Measurements from ENCODE around the gene NCAM2.
"Not testable (repeated sequence)": the region's sequence is repeated elsewhere in the genome, so short reads cannot be mapped to it uniquely, and the experiment has no call there.

The NCAM2 gene

DNA sequence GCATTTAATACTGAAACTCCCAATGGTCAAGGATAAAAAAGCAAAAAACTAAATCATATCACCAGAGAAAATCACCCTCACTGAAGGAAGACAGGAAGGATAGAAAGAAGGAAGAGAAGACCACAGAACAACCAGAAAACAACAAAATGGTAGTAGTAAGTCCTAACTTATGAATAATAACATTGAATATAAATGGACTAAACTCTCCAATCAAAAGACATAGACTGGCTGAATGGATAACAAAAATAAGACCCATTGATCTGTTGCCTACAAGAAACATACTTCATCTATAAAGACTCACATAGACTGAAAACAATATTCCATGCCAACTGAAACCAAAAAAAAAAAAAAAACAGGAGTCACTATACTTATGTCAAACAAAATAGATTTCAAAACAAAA is 347.7 kb downstream of the NCAM2 start:
- no peak for DNase-seq

- no peak for DNase-seq
Measured at GRCh38 chr21:21366277-21366676, 368.1 kb downstream of the NCAM2 start.

- no peak for DNase-seq
Measured at GRCh38 chr21:21367583-21367982, 369.4 kb downstream of the NCAM2 start.

DNA sequence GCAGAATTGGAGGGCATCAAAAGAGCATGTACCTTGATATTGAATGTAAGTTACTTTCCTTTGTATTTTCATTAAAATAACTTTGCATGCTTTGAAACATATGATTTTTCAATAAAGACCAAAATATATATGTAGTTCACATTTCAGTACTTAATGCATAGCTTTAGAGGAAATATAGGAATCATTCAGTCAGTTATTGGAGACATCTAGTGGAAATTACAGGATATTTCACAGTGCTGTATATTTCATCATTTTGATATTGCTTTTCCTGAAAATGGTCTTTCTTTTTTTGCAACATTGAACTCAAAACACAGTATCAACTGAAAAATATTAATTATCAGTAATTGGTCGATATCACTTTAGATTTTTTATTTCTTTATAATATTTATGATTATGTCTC is 375.8 kb downstream of the NCAM2 start:
- DNase-seq, result no peak

GRCh38 chr21:21383126-21383525 is 384.9 kb downstream of the NCAM2 start:
- DNase-seq, result peak; percentile 19

DNA sequence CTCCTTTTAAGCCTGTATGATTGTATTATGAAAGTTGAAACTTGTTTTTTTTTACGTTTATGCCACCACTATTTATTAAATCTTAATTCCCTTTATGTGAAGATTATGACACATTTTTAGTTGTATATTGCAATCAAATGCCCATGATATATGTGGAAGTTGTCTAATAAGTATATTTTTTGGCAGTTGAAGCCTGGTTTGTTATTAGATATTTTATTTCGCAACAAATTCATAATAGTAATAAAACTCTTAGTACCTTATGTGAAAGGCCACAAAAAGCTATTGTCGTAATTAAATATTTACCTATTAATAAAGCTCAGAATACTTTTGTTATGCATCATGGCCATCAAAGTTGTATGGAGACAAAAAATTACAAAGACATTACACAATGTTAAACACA is 386.8 kb downstream of the NCAM2 start:
- no peak for DNase-seq

GRCh38 chr21:21385404-21385803 is 387.2 kb downstream of the NCAM2 start:
- peak; percentile 16 for DNase-seq

DNA sequence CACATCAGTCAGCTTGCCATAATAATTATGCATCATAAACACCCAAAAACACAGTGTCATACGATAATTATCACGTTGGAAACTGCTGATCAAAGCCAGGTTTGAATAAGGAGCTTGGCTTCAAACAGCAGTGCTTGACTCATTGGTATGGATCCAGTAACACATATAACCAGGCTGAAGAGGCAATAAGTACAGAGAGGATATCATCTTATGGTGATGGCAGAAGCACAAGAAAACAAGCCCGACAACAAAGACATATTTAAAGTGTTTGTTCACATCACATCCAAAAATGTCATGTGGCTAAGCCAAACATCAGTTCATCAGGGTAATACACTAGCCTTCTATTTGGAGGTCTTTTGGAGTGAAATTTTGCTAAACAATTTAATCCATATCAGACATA is 389.7 kb downstream of the NCAM2 start:
- no peak for DNase-seq

- DNase-seq, result no peak
Measured at GRCh38 chr21:21394064-21394463, 395.9 kb downstream of the NCAM2 start.

DNA sequence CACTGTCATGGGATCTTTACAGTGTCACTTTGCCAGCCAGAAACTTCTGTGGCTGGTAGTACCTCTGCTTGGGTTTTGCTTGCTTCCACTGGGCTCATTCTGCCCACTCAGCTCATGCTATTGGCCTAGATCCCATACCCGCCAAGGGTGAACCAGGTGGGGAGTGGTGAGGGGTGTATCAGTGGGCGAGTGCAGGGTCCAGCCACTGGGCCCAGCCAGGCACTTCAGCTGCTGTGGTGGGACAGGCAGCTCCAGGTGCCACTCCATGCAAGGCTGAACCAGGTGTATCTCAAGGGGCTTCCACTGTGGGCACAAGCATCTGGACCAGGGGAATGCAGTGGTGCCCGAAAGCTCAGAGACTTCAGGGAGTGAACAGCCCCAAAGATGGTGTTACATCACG is 398.2 kb downstream of the NCAM2 start:
- DNase-seq, result no peak

DNA sequence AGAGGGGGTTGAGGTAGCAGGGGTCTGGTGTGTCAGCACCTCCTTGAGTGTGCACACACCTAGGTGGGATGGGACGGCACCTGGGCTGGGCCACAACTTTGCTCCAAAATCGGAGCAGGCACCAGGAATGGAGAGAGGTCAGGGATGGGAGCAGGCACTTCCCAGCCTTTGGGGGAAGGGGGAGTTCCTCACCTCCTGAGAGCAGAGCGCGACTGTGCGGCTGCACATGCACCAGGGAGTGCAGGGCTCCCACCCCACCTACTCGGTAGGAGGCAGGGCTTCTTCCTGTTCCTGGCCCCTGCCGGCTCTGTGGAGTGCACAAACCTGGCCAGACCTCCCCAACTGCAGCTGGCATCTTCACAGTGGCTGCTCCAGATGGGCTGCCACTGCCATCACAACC is 399.3 kb downstream of the NCAM2 start:
- no peak for DNase-seq

DNA sequence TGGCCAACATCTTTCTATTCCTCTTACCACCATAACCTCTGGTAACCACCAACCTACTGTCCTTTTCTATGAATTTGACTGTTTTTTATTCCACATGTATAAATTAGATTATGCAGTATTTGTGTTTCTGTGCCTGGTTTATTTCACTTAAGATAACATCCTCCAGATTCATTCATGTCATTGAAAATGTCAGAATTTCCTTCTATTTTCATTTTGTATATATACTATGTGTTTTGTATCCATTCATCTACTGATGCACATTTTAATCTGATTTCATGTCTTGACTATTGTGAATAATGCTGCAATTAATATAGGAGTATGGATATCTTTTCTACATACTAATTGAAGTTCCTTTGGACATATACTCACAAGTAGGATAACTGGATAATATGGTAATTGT is 403.2 kb downstream of the NCAM2 start:
- DNase-seq, result no peak

DNA sequence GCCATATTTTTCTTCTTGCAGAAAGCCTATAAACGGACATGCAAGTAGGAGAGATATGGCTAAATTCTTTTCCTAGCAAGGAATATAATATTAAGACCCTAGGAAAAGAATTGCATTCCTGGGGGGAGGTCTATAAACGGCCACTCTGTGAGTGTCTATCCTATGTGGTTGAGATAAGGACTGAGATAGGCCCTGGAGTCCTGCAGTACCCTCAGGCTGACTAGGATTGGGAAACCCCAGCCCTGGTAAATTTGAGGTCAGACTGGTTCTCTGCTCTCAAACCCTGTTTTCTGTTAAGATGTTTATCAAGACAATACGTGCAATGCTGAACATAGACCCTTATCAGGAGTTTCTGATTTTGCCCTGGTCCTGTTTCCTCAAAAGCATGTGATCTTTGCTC is 404.0 kb downstream of the NCAM2 start:
- not testable (repeated sequence) for DNase-seq

DNA sequence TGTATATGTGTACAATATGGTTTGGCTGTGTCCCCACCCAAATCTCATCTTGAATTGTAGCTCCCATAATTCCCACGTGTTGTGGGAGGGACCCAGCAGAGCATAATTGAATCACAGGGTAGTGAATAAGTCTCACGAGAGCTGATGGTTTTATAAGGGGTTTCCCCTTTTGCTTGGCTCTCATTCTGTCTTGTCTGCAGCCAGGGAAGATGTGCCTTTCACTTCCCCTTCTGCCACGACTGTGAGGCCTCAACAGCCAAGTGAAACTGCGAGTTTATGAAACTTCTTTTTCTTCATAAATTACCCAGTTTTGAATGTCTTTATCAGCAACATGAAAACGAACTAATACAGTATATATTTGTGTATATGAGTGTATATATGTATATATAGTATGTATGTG is 406.1 kb downstream of the NCAM2 start:
- not testable (repeated sequence) for DNase-seq

GRCh38 chr21:21406921-21407320 is 408.7 kb downstream of the NCAM2 start:
- DNase-seq, result no peak

DNA sequence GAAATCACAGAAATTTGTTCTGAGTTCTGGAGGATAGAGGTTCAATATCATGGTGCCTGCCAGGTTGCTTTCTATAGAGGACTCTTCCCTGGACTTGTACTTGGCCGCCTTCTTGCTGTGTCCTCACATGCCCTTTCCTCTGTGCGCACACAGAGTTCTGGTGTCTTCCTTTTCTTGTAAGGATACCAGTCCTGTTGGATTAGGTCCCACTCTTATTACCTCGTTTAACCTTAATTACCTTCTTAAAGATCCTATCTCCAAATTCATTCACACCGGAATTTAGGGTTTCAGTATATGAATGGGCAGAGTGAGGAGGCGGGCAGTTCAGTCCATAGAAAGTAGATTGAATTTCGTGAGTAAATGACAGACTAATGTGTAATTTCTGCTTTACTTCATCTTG is 413.9 kb downstream of the NCAM2 start:
- DNase-seq, result no peak

DNA sequence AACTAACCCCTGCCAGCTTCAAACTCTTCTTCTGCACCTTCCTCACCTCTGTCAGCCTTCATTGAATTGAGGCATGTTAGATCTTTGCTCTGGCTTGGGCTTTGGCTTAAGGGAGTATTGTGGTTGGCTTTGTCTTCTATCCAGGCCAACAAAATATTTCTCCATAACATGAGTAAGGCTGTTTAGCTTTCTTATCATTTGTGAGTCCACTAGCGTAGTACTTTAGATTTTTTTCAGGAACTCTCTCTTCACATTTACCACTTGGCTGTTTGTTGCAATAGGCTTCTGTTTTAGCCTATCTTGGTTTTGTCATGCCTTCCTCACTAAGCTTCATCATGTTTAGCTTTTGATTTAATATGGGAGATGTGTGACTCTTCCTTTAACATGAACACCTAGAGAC is 417.5 kb downstream of the NCAM2 start:
- no peak for DNase-seq

- no peak for DNase-seq
Measured at GRCh38 chr21:21434944-21435343, 436.7 kb downstream of the NCAM2 start.

- DNase-seq, result no peak
Measured at GRCh38 chr21:21436012-21436534, 437.9 kb downstream of the NCAM2 start.

GRCh38 chr21:21439761-21440160 is 441.6 kb downstream of the NCAM2 start:
- DNase-seq, result no peak

DNA sequence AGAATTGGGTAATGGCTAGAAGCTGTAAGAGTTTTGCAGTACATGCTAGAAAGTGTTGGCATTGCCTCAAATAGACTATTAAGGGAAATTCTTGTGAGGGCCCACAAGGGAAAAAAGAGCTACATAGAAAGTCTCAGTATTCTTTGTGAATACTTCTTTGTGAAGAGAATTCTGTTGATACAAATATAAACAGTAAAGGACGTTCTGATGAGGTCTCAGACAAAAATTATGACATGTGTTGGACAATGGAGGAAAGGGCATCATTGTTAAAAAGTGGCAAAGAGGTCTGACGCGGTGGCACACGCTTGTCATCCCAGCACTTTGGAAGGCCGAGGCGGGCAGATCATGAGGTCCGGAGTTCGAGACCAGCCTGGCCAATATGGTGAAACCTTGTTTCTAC is 458.9 kb downstream of the NCAM2 start:
- DNase-seq, result no peak

GRCh38 chr21:21458124-21458631 is 460.0 kb downstream of the NCAM2 start:
- DNase-seq, result no peak

DNA sequence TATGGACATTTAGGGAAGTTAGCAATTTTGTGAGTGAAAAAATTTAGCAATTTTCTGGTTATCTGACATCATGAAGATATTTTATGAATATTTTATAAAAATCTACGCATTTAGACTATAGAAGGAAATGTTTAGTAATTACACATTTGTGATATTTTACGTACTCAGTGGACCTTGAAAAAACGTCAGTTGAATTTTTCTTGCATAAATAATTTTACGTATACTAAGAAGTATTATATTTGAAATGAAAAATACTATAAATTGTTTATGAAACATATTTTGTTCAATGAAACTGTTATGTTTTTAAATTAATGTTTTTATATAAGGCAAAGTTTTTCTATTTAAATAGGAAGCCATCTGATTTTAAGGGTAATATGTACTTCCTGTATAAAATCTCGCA is 462.8 kb downstream of the NCAM2 start:
- DNase-seq, result no peak

DNA sequence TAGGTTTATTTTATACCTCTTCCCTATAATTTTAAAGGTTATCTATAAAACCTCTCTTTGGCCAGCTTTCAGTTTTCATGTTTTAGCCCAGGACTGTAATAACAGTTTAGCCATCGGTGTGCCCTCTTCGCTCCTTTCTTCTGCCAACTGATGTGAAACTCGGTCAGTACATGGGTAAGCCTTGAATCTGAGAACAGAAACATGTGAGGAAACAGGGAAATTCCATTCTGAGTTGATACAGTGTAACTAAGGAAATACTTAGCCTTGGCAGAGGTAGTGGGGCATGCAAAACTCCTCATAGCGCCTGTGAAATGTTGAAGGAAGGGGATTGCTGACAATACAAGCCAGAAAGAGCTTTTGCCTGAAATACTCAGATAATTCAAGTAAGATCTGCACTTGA is 465.2 kb downstream of the NCAM2 start:
- DNase-seq, result peak; percentile 16

- DNase-seq, result peak; percentile 68
Measured at GRCh38 chr21:21464684-21465083, 466.5 kb downstream of the NCAM2 start.

DNA sequence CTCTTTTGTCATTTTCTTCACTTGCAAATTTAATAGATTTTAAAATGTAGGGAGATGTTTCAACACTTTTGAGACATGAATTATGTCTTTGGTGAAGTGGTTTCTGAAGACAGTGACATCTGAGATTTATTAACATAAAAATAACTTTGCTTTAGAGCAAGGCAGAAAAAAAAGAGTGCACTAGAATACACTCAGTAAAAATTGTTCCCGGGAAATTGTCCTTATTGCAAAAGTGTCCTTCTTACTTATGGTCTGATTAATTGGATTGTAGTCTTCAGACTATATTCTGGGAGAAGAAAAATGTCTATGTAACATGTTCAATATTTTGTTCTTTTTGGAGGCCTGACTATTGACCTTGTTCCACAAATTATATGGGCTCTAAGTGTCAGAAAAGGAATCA is 468.5 kb downstream of the NCAM2 start:
- no peak for DNase-seq
